GM23338 (cell line): ENCODE measurements around the gene IGF2.

ENCODE experiments used
- CREB1 ChIP-seq: fragments of 250-450 bp; sonication (Bioruptor Pico); IDR thresholded peaks from 2 replicates; pipeline ENCODE4 v1.5.0; 2020; ENCODE audit warnings: low read depth, mild to moderate bottlenecking, moderate library complexity
- CTCF ChIP-seq, 2 experiments: fragments of 200-600 bp in 1 of 2; sonication (generic) in 1 of 2; conservative IDR thresholded peaks; 2 replicates each; pipeline versions ENCODE4 v1.5.1 to v1.6.1; 2016 to 2017; ENCODE audit warnings: antibody characterized with exemption in 2 of 2, low read depth in 2 of 2, mild to moderate bottlenecking in 2 of 2, moderate library complexity in 1 of 2
- EZH2 ChIP-seq: fragments of 200-600 bp; sonication (generic); IDR thresholded peaks from one replicate; pipeline ENCODE4 v1.8.0; 2017; ENCODE audit warnings: antibody characterized with exemption, mild to moderate bottlenecking, low read depth; ENCODE audit not compliant: unreplicated experiment
- EZH2phosphoT487 ChIP-seq: fragments of 200-600 bp; sonication (generic); IDR thresholded peaks from one replicate; pipeline ENCODE4 v1.8.1; 2018; ENCODE audit warnings: antibody characterized with exemption; ENCODE audit not compliant: unreplicated experiment
- JUNB ChIP-seq: IDR thresholded peaks from one replicate; pipeline ENCODE4 v1.6.1; 2016; ENCODE audit warnings: antibody characterized with exemption; ENCODE audit not compliant: unreplicated experiment
- POLR2AphosphoS5 ChIP-seq: IDR thresholded peaks from 2 replicates; pipeline ENCODE4 v1.6.1; 2016; ENCODE audit warnings: antibody characterized with exemption, low read depth
- REST ChIP-seq: IDR thresholded peaks from one replicate; pipeline ENCODE4 v1.6.1; 2018; ENCODE audit warnings: antibody characterized with exemption; ENCODE audit not compliant: unreplicated experiment
- ZNF331 ChIP-seq: fragments of 250-450 bp; sonication (Bioruptor Pico); IDR thresholded peaks from 2 replicates; pipeline ENCODE4 v1.5.0; 2020; ENCODE audit warnings: low read depth, mild to moderate bottlenecking, moderate library complexity
- ZNF462 ChIP-seq: fragments of 250-450 bp; sonication (Bioruptor Pico); IDR thresholded peaks from 2 replicates; pipeline ENCODE4 v1.5.0; 2020; ENCODE audit warnings: mild to moderate bottlenecking, moderate library complexity

GRCh38 chr11:2142300-2142759 is 3.1 kb upstream of the IGF2 start:
- no peak for TF ChIP-seq CTCF (conservative IDR thresholded peaks at IDR 0.05; ENCODE audit: low read depth in 2 of 2)
- TF ChIP-seq EZH2: peak; percentile 69
- no peak for TF ChIP-seq EZH2phosphoT487
- TF ChIP-seq REST: no peak
- TF ChIP-seq CREB1 (CRISPR knock-in tag): no peak
- no peak for TF ChIP-seq POLR2AphosphoS5
- no peak for TF ChIP-seq ZNF331 (CRISPR knock-in tag)
- TF ChIP-seq ZNF462 (CRISPR knock-in tag): no peak
- TF ChIP-seq JUNB: no peak
